ENCODE measurements around the gene CTSK.

GRCh38 chr1:150842964-150843363 is 34.9 kb upstream of the CTSK start:
- TF ChIP-seq POLR2A (IDR thresholded peaks at IDR 0.05) (no peak), CTCF (IDR thresholded peaks at IDR 0.05) (no peak)

All from tibial nerve (tissue), 3 donors.